ENCODE data around the gene EHD4. TPM values are rescaled to one million over a fixed set of nuclear protein-coding genes. Genes with fewer than 3 reads are reported as not detected.

EHD4 gene
- total and polyA plus RNA-seq, 2 donors (not counting 3 experiments of a cell fraction or from before 2014, with no cell fraction given), result 96.7 to 128 TPM

DNA sequence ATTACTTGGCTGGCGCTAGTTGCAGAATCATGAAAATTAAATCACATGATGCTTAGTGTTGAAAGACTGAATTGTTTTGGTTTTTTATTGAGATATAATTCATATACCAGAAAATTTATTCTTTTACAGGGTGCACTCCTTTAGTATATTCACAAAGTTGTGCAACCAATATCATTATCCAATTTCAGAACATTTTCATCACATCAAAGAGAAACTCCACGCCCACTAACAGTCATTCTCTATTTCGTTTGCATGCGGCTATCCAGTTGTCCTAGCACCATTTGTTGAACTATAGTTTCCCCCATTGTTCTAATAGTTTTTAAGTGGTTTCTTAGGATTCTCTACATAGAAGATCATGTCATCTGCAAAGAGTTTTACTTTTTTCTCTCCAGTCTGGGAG is 3.7 kb downstream of the EHD4 start:
- no peaks in the 10 kb centered on the region for H3K27me3 ChIP-seq (ENCODE audit: control insufficient read depth in 2 of 2, insufficient read depth in 2 of 2, low read length in 2 of 2)
- FAIRE-seq, result no peak
- no peak overlapping the region for H3K27ac ChIP-seq (ENCODE audit: insufficient read depth, low read depth, low read length)
- DNase-seq (ENCODE audit: low read depth, low spot score), result no peak
- H3K4me3 ChIP-seq (replicated peaks in 1 of 3; ENCODE audit: insufficient read depth in 1 of 3, low read depth in 1 of 3, low read length in 3 of 3), result peak overlapping the region in 1 of 3 experiments; percentile 14
- intact Hi-C loops (cut with micrococcal nuclease), result no loop called here
- ChIA-PET CTCF (interaction anchor here (0.9 to 7.1 kb wide), 5 partner anchors 12 to 48 kb away, joined by 3 to 44 read pairs (median 3); no protein-coding TSS in a partner anchor), POLR2A (interaction anchor here (1.3 to 1.5 kb wide), 2 partner anchors 11 to 32 kb away, joined by 6 to 15 read pairs; no protein-coding TSS in a partner anchor)
- no peaks in the 10 kb centered on the region for H4K20me1 ChIP-seq (replicated peaks; ENCODE audit: control insufficient read depth, extremely low read depth, insufficient read depth, low read length)
- no TSS peak for BruUV-seq (replicated peaks)
- peaks cover 87% of the 10 kb centered on the region for H3K79me2 ChIP-seq (ENCODE audit: control insufficient read depth, insufficient read depth, low read length)
- H3K36me3 ChIP-seq (ENCODE audit: control insufficient read depth in 2 of 2, extremely low read depth in 1 of 2, insufficient read depth in 2 of 2, low read length in 2 of 2), result peaks cover 0 to 5% of the 10 kb centered on the region in 2 experiments
- peak overlapping the region; percentile 71 for H3K4me2 ChIP-seq (ENCODE audit: insufficient read depth, low read length)
- dilution Hi-C loops (cut with MboI; ENCODE audit: extremely low pct_ligation_motif_present, low sequenced_read_pairs), result no loop called here
- H2AFZ ChIP-seq (ENCODE audit: low read depth, low read length), result no peak overlapping the region
- H3K9ac ChIP-seq (replicated peaks; ENCODE audit: extremely low read depth, insufficient read depth, low read length), result peak overlapping the region; percentile 36
- H3K9me3 ChIP-seq (replicated peaks; ENCODE audit: control insufficient read depth, insufficient read depth, low read length), result no peaks in the 10 kb centered on the region
- H3K4me1 ChIP-seq (ENCODE audit: control insufficient read depth, extremely low read depth, insufficient read depth, low read length), result peaks cover 48% of the 10 kb centered on the region
- H3K9me1 ChIP-seq (replicated peaks; ENCODE audit: control insufficient read depth, extremely low read depth, insufficient read depth, low read length), result no peaks in the 10 kb centered on the region
- TF ChIP-seq EZH2 (IDR thresholded peaks at IDR 0.05; ENCODE audit: borderline replicate concordance, low read depth, low read length, severe bottlenecking) (no peak), POLR2AphosphoS5 (IDR thresholded peaks at IDR 0.05; ENCODE audit: insufficient read depth, low read depth, low read length) (no peak), FOS (IDR thresholded peaks at IDR 0.05; ENCODE audit: borderline replicate concordance, insufficient read depth, low read length) (no peak), MYC (IDR thresholded peaks at IDR 0.05; ENCODE audit: low read depth, low read length) (no peak), POLR2A (IDR thresholded peaks at IDR 0.05; ENCODE audit: low read depth, low read length) (no peak)
- TF ChIP-seq, protein P1, sequence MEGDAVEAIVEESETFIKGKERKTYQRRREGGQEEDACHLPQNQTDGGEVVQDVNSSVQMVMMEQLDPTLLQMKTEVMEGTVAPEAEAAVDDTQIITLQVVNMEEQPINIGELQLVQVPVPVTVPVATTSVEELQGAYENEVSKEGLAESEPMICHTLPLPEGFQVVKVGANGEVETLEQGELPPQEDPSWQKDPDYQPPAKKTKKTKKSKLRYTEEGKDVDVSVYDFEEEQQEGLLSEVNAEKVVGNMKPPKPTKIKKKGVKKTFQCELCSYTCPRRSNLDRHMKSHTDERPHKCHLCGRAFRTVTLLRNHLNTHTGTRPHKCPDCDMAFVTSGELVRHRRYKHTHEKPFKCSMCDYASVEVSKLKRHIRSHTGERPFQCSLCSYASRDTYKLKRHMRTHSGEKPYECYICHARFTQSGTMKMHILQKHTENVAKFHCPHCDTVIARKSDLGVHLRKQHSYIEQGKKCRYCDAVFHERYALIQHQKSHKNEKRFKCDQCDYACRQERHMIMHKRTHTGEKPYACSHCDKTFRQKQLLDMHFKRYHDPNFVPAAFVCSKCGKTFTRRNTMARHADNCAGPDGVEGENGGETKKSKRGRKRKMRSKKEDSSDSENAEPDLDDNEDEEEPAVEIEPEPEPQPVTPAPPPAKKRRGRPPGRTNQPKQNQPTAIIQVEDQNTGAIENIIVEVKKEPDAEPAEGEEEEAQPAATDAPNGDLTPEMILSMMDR (IDR thresholded peaks at IDR 0.05; ENCODE audit: extremely low read depth in 1 of 2, insufficient read depth in 1 of 2, low read depth in 1 of 2, low read length in 2 of 2), result no peak
- TF ChIP-seq, protein P2, sequence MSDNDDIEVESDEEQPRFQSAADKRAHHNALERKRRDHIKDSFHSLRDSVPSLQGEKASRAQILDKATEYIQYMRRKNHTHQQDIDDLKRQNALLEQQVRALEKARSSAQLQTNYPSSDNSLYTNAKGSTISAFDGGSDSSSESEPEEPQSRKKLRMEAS (IDR thresholded peaks at IDR 0.05; ENCODE audit: insufficient read depth, insufficient read length), result no peak
